Stomach smooth muscle (tissue), 2 donors: ENCODE measurements around the gene ENTPD5.
"Not testable (repeated sequence)": the region's sequence is repeated elsewhere in the genome, so short reads cannot be mapped to it uniquely, and the experiment has no call there.

ENCODE experiments used
- H3K27ac ChIP-seq: one replicate; pipeline ENCODE4 v1.7.0; 2013; ENCODE audit warnings: mild to moderate bottlenecking, low read length, inconsistent platforms
- H3K27me3 ChIP-seq, 2 donors: one replicate each; pipeline ENCODE4 v1.7.0; 2013; ENCODE audit warnings: low read length in 2 of 2; ENCODE audit not compliant: insufficient read depth in 2 of 2, control insufficient read depth in 1 of 2
- H3K36me3 ChIP-seq, 2 donors: one replicate each; pipeline ENCODE4 v1.7.0; 2013; ENCODE audit warnings: low read length in 2 of 2; ENCODE audit not compliant: control insufficient read depth in 2 of 2, insufficient read depth in 2 of 2
- H3K4me1 ChIP-seq: one replicate; pipeline ENCODE4 v1.7.0; 2013; ENCODE audit warnings: low read length; ENCODE audit not compliant: control insufficient read depth, insufficient read depth
- H3K4me3 ChIP-seq, 2 donors: one replicate each; pipeline ENCODE4 v1.7.0; 2013; ENCODE audit warnings: low read length in 2 of 2
- H3K9ac ChIP-seq, 2 donors: one replicate each; pipeline ENCODE4 v1.7.0; 2013; ENCODE audit warnings: low read length in 2 of 2, mild to moderate bottlenecking in 1 of 2
- H3K9me3 ChIP-seq, 2 donors: one replicate each; pipeline ENCODE4 v1.7.0; 2013; ENCODE audit warnings: low read length in 2 of 2; ENCODE audit not compliant: control insufficient read depth in 2 of 2
- donor health status: healthy.
- donor health status: Pancreatic carcinoma.

ENTPD5 gene

DNA sequence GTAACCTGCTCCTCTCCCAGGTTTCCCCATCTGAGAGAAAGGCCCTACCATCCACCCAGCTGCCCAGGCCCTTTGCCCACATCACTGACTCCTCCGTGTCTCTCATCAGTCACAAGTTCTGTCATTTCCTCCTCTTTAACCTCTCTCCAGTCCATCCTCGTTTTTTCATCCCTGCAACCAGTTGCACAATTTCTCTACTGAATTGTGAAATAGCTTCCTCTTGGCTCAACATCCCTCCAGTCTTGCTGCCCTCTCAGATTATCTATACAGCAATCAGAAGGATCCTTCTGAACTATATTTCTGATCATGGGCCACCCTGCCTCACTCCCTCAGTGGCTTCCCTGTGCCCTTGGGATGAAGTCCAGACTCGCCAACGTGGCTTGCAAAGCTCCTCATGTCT, 76.0 kb downstream of the ENTPD5 start:
- Histone ChIP-seq H3K27ac (no peak overlapping the region), H3K4me1 (no peaks in the 10 kb centered on the region), H3K4me3 (no peak overlapping the region), H3K36me3 (peaks cover 19 to 35% of the 10 kb centered on the region in 2 donors), H3K9ac (peak overlapping the region in 1 of 2 donors; percentile 29), H3K27me3 (no peaks in the 10 kb centered on the region), H3K9me3 (no peaks in the 10 kb centered on the region)

DNA sequence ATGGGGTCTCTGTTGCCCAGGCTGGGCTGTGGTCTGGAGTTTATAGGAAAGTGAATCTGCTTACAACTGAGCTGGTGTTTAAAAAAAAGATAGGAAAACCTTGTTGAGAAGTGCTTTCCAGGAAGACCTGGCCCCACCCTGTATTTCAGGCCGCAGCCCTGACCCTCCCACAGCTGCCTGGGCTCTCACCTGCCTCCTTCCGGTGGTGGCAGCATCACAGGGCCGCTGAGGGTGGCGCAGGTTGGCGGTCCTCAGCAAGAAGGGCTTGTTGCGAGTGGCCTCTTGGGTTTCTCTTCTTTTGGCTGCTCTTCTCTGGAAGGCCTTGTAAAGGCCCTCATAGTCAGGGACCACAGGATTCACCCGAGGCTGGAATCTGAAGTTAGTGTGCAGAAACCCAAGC, 76.9 kb downstream of the ENTPD5 start:
- H3K4me3 ChIP-seq: no peak overlapping the region
- H3K9me3 ChIP-seq: no peaks in the 10 kb centered on the region
- H3K36me3 ChIP-seq: peaks cover 28 to 38% of the 10 kb centered on the region in 2 donors
- no peak overlapping the region for H3K27ac ChIP-seq
- no peaks in the 10 kb centered on the region for H3K4me1 ChIP-seq
- no peak overlapping the region for H3K9ac ChIP-seq
- H3K27me3 ChIP-seq: no peaks in the 10 kb centered on the region

DNA sequence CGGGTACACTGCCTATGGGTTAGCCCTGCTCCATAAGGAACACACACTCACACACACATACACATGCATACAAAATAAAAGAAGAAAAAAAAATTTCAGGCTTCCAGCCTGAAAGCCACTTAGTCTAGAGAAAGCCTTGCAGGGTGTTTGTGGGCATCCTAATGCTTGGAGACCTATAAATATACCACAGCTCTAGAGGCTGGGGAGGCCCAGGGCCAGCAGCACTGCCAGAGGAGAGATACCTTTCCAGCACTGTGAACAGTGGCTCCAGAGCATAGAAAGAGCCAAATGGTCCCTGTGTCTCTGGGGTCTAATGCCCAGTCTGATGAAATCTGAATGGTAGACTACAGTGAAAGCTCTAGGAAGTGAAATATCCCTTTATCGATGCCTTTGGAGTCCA, 82.1 kb downstream of the ENTPD5 start:
- H3K9ac ChIP-seq: no peak overlapping the region
- H3K4me1 ChIP-seq: no peaks in the 10 kb centered on the region
- H3K27ac ChIP-seq: no peak overlapping the region
- H3K4me3 ChIP-seq: no peak overlapping the region
- H3K36me3 ChIP-seq: peaks cover 40 to 44% of the 10 kb centered on the region in 2 donors
- no peaks in the 10 kb centered on the region for H3K9me3 ChIP-seq
- H3K27me3 ChIP-seq: no peaks in the 10 kb centered on the region

DNA sequence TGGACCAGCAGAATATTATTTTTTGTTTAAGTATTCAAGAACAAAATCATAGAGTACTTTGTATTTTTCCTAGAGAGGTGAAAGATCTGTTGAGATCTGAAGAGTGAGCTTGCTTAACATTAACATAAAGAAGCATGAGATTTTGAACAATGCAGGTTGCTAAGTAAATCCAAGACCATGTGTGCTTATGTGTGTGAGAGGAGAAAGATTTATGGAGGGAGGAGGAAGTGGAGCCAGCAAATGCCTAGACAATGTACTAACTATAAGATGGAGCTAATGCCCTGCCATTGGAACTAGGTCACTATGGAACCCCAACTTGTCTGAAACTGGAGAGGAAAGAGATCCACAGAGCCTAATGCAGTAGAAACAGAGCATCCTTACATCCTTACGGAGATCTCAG, 82.5 kb downstream of the ENTPD5 start:
- Histone ChIP-seq H3K9me3 (no peaks in the 10 kb centered on the region), H3K27ac (no peak overlapping the region), H3K36me3 (peaks cover 44 to 49% of the 10 kb centered on the region in 2 donors), H3K9ac (no peak overlapping the region), H3K27me3 (no peaks in the 10 kb centered on the region), H3K4me1 (no peaks in the 10 kb centered on the region), H3K4me3 (no peak overlapping the region)

DNA sequence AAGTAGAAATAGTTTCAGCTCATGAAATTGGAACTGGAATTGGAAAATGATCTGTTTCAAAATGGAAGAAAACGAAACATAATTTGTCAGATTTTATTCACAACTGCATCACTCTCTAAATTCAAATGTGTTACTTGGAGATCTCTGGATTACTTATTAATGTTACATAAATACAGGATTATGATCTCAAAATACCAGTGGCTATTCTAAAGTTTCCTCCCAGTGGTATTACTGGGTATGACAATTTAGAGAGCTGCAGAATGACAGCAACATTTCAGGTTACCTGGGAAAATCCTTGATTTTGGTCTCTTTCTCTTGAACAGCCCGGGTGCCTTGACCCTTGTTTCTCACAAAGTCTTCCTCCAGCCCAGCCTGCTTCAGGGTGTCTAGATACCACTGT, 83.4 kb downstream of the ENTPD5 start:
- H3K27ac ChIP-seq: no peak overlapping the region
- no peak overlapping the region for H3K4me3 ChIP-seq
- no peaks in the 10 kb centered on the region for H3K4me1 ChIP-seq
- peaks cover 49 to 54% of the 10 kb centered on the region in 2 donors for H3K36me3 ChIP-seq
- no peaks in the 10 kb centered on the region for H3K27me3 ChIP-seq
- no peaks in the 10 kb centered on the region for H3K9me3 ChIP-seq
- H3K9ac ChIP-seq: no peak overlapping the region

DNA sequence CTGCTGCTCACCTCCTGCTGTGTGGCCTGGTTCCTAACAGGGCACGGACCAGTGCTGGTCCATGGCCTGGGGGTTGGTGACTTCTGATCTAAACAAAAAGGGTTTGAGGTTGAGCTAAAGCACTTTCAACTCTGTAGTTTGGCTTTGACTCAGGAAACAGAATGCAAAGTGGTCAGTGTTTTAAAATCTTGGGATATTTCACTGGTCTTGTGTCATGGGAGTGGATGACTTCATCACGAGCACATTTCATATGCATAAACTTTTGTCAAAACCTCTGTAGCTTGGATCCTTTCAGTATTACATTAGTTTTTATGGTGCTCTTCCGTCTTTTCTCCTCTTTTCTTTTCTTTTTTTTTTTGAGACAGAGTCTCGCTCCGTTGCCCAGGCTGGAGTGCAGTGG, 94.8 kb downstream of the ENTPD5 start:
- peaks cover 2% of the 10 kb centered on the region for H3K4me1 ChIP-seq
- no peaks in the 10 kb centered on the region for H3K27me3 ChIP-seq
- no peak overlapping the region for H3K27ac ChIP-seq
- no peak overlapping the region for H3K4me3 ChIP-seq
- peaks cover 52 to 56% of the 10 kb centered on the region in 2 donors for H3K36me3 ChIP-seq
- H3K9me3 ChIP-seq: no peaks in the 10 kb centered on the region
- no peak overlapping the region for H3K9ac ChIP-seq

DNA sequence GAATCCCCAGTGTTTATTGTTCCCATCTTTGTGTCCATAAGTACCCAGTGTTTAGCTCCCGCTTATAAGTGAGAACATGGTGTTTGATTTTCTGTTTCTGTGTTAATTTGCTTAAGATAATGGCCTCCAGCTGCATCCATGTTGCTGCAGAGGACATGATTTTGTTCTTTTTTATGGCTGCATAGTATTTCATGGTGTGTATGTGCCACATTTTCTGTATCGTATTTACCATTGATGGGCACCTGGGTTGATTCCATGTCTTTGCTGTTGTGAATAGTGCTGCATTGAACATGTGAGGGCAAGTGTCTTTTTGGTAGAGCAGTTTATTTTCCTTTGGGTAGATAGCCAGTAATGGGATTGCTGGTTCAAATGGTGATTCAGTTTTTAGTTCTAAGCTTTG, 99.6 kb downstream of the ENTPD5 start:
- H3K9me3 ChIP-seq, H3K4me3 ChIP-seq, H3K27ac ChIP-seq, H3K9ac ChIP-seq, H3K27me3 ChIP-seq, H3K4me1 ChIP-seq: not testable (repeated sequence)
- H3K36me3 ChIP-seq: peaks cover 36 to 39% of the 10 kb centered on the region in 2 donors

DNA sequence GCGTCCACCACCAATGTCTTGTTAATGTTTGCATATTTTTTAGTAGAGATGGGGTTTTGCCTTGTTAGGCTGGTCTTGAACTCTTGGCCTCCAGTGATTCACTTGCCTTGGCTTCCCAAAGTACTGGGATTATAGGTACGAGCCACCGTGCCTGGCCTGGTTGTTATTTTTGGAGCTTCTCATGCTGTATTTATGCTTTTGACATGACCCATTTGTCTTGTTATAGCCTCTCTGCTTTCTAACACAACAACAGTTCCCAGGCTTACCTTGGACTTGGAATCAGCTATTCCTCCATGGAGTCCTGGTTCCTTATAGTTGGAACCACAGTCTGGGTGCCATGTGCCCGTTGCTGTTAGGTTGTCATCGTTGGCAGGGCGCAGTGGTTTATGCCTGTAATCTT, 102.8 kb downstream of the ENTPD5 start:
- Histone ChIP-seq H3K4me3 (no peak overlapping the region), H3K27me3 (no peaks in the 10 kb centered on the region), H3K9me3 (peaks cover 0 to 2% of the 10 kb centered on the region in 2 donors), H3K4me1 (peaks cover 3% of the 10 kb centered on the region), H3K27ac (no peak overlapping the region), H3K9ac (no peak overlapping the region), H3K36me3 (peaks cover 14 to 15% of the 10 kb centered on the region in 2 donors)

DNA sequence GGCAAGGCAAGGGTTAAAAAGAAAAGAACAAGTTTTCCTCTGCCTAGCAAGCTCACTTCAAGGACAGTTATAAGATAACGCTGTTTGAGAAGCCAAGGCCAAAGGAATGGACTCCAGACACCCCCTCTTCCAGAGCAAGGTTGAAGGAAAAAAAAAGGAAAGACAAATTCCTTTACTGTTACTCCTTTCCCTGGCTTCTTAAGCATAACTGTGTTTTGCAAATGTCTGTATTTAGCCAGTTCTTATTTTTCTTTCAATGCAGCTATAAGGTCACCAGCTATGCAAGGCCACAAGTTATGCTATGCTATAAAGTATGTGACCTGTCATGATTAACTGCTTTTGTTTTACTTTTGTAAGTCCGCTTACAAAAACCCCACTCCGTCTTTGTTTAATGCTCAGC, 105.8 kb downstream of the ENTPD5 start:
- peaks cover 3% of the 10 kb centered on the region for H3K4me1 ChIP-seq
- no peak overlapping the region for H3K4me3 ChIP-seq
- H3K27ac ChIP-seq: no peak overlapping the region
- H3K9ac ChIP-seq: no peak overlapping the region
- H3K27me3 ChIP-seq: no peaks in the 10 kb centered on the region
- peaks cover 0 to 2% of the 10 kb centered on the region in 2 donors for H3K9me3 ChIP-seq
- peaks cover 16 to 33% of the 10 kb centered on the region in 2 donors for H3K36me3 ChIP-seq

DNA sequence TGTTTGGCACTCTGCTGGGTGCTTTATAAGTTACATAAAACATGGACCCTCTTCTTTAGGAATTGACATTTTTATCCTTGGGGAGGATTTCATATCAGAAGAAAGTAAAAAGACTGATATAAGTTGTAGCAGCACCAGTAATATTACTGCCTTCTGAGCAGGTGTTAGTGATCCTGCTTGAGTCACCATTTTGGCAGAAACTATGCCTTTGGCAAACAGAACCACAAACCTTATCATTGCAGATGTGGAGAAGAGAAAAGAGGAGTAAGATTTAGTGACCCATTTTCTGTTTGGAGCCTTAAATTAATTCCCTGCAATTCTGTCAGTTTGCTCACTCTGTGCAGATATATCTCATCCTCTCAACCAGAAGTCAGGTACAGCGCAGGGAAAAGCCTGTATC, 109.4 kb downstream of the ENTPD5 start:
- no peak overlapping the region for H3K27ac ChIP-seq
- peaks cover 0 to 2% of the 10 kb centered on the region in 2 donors for H3K9me3 ChIP-seq
- H3K4me1 ChIP-seq: no peaks in the 10 kb centered on the region
- no peak overlapping the region for H3K9ac ChIP-seq
- no peaks in the 10 kb centered on the region for H3K27me3 ChIP-seq
- H3K4me3 ChIP-seq: no peak overlapping the region
- peaks cover 36 to 52% of the 10 kb centered on the region in 2 donors for H3K36me3 ChIP-seq
